PC-9 (cell line): ENCODE results near the gene COL4A2.

Source experiments
- EZH2 ChIP-seq: fragments of 200-600 bp; sonication (generic); IDR thresholded peaks from 2 replicates; pipeline ENCODE4 v1.8.0; 2017; ENCODE audit warnings: antibody characterized with exemption, low read depth
- TF ChIP-seq, protein P1 (sequence below): fragments of 200-600 bp; sonication (generic); conservative IDR thresholded peaks from 2 replicates; pipeline ENCODE4 v1.6.1; 2017; ENCODE audit warnings: mixed run types, antibody characterized with exemption, mild to moderate bottlenecking, moderate library complexity

DNA sequence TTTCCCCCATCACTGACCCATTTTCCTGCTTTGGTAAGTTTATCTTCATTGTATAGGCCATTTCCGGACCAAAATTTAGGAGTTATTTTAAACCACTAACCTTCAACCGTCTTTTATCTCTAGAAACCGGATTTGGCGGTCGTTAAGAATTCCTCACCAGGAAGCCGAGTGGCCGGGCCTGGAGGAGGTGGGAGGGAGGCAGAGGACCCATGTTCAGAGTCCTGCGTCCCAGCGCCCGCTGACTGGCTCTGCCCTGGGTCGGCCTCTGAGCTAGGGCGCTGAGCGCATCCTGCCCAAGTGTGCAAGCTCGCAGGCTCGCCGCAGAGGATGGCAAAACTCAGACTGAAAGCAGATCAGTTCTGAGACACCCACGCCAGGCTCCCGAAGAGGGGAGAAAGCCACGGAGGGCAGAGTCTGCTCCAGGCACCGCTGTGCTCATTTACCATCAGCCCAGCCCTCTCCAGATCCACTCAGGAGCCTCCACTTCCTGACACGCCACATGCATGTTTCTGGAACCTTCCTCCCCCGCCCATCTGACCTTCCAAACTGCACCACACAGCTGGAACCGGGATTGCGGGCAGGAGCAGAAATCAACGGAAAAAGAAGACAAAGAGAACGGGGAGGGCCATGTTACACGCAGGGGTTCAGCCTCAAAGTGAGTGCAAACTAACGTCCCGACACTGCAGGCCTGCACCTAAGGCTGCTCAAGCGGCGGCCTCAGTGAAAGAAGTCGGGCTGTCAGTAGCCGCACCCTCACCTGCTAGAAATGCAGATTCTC lies 8.4 kb upstream of the COL4A2 start:
- TF ChIP-seq, protein P1, sequence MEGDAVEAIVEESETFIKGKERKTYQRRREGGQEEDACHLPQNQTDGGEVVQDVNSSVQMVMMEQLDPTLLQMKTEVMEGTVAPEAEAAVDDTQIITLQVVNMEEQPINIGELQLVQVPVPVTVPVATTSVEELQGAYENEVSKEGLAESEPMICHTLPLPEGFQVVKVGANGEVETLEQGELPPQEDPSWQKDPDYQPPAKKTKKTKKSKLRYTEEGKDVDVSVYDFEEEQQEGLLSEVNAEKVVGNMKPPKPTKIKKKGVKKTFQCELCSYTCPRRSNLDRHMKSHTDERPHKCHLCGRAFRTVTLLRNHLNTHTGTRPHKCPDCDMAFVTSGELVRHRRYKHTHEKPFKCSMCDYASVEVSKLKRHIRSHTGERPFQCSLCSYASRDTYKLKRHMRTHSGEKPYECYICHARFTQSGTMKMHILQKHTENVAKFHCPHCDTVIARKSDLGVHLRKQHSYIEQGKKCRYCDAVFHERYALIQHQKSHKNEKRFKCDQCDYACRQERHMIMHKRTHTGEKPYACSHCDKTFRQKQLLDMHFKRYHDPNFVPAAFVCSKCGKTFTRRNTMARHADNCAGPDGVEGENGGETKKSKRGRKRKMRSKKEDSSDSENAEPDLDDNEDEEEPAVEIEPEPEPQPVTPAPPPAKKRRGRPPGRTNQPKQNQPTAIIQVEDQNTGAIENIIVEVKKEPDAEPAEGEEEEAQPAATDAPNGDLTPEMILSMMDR: no peak
- TF ChIP-seq EZH2: no peak
